ENCODE results near the gene DPP3. TPM values are rescaled to one million over a fixed set of nuclear protein-coding genes. Genes with fewer than 3 reads are reported as not detected.

Gene DPP3
- total RNA-seq, 1 donor from 2014 or later: 41.3 TPM

DNA sequence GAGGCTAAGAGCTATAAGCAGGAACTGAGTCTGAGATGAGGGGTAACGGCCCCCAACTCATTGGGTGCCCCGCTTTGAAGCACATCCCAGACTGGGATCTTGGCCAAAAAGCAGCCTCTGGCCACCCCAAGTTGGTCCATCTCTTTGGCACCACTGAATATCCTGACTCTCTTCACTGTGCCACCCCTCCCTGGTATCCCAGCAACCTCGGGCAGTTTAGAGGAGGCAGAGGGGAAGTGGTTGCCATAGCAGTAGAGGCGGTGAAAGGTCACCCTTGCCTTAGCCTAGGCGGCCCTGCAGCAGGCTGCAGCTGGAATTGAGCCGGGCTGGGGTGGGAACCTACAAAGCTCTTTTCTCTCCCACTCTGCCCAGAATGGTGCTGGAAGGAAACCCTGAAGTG is 12.5 kb upstream of the DPP3 start:
- peak overlapping the region; percentile 93 for H3K4me3 Mint-ChIP-seq (ENCODE audit: unreplicated experiment)

DNA sequence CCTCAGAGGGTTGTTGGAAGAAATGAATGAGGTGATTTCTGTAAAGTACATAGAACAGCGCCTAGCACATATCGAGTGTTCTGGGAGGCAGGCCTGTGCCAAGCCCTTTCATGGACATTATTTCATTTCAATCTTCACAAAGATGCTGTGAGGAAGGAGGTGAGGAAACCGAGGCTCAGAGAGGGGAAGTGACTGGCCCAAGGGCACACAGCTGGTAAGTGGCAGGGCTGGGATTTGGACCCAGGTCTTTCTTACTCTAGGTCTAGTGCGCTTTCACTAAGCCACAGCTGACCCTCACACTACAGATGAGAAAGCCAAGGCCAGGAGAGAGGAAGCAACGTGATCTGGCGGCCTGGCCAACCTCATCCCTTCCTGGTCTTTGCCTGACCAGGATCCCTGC is 11.5 kb upstream of the DPP3 start:
- no peak for DNase-seq (ENCODE audit: low spot score)
- TF ChIP-seq, protein P1, sequence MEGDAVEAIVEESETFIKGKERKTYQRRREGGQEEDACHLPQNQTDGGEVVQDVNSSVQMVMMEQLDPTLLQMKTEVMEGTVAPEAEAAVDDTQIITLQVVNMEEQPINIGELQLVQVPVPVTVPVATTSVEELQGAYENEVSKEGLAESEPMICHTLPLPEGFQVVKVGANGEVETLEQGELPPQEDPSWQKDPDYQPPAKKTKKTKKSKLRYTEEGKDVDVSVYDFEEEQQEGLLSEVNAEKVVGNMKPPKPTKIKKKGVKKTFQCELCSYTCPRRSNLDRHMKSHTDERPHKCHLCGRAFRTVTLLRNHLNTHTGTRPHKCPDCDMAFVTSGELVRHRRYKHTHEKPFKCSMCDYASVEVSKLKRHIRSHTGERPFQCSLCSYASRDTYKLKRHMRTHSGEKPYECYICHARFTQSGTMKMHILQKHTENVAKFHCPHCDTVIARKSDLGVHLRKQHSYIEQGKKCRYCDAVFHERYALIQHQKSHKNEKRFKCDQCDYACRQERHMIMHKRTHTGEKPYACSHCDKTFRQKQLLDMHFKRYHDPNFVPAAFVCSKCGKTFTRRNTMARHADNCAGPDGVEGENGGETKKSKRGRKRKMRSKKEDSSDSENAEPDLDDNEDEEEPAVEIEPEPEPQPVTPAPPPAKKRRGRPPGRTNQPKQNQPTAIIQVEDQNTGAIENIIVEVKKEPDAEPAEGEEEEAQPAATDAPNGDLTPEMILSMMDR (IDR thresholded peaks at IDR 0.05; ENCODE audit: unreplicated experiment): no peak
- H3K4me1 Mint-ChIP-seq (ENCODE audit: unreplicated experiment): peaks cover 9% of the 10 kb centered on the region
- H3K27me3 Mint-ChIP-seq (ENCODE audit: unreplicated experiment): peaks cover 14% of the 10 kb centered on the region
- H3K9me3 Mint-ChIP-seq (ENCODE audit: unreplicated experiment): no peaks in the 10 kb centered on the region
- no peaks in the 10 kb centered on the region for H3K36me3 Mint-ChIP-seq (ENCODE audit: low read depth, unreplicated experiment)
- H3K4me3 Mint-ChIP-seq (ENCODE audit: unreplicated experiment): peak overlapping the region; percentile 52
- no peak overlapping the region for H3K27ac Mint-ChIP-seq (ENCODE audit: unreplicated experiment)

More for the DNA sequence above, 12.5 kb upstream of the DPP3 start:
- Mint-ChIP-seq H3K36me3 (ENCODE audit: low read depth, unreplicated experiment) (no peaks in the 10 kb centered on the region), H3K27me3 (ENCODE audit: unreplicated experiment) (peaks cover 14% of the 10 kb centered on the region), H3K9me3 (ENCODE audit: unreplicated experiment) (no peaks in the 10 kb centered on the region), H3K4me1 (ENCODE audit: unreplicated experiment) (peaks cover 9% of the 10 kb centered on the region), H3K27ac (ENCODE audit: unreplicated experiment) (no peak overlapping the region)
- TF ChIP-seq, protein P1 (IDR thresholded peaks at IDR 0.05; ENCODE audit: unreplicated experiment): no peak
- DNase-seq (ENCODE audit: low spot score): no peak

DNA sequence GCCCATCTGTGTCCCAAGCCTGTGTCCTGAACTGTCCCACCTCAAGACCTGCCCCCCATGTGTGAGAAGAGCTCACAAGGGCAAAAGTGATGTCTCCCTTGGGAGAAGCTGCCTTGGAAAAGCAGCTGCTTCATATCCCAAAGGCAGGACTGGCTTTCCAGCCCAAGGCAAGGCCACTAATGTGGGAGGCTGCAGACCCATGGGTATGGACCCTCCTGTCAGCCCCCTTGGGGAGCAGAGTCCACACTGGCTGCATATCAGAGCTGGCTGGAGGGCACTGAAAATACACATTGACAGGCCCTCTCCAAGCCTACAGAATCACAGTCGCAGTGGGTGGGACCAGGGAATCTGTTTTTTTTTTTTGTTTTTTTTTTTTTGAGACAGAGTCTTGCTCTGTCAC is 10.8 kb upstream of the DPP3 start:
- no peak for DNase-seq (ENCODE audit: low spot score)
- Mint-ChIP-seq H3K4me3 (ENCODE audit: unreplicated experiment) (no peak overlapping the region), H3K4me1 (ENCODE audit: unreplicated experiment) (peaks cover 9% of the 10 kb centered on the region), H3K27ac (ENCODE audit: unreplicated experiment) (no peak overlapping the region), H3K9me3 (ENCODE audit: unreplicated experiment) (no peaks in the 10 kb centered on the region), H3K36me3 (ENCODE audit: low read depth, unreplicated experiment) (peaks cover 3% of the 10 kb centered on the region), H3K27me3 (ENCODE audit: unreplicated experiment) (peaks cover 16% of the 10 kb centered on the region)
- TF ChIP-seq, protein P1 (IDR thresholded peaks at IDR 0.05; ENCODE audit: unreplicated experiment): no peak

DNA sequence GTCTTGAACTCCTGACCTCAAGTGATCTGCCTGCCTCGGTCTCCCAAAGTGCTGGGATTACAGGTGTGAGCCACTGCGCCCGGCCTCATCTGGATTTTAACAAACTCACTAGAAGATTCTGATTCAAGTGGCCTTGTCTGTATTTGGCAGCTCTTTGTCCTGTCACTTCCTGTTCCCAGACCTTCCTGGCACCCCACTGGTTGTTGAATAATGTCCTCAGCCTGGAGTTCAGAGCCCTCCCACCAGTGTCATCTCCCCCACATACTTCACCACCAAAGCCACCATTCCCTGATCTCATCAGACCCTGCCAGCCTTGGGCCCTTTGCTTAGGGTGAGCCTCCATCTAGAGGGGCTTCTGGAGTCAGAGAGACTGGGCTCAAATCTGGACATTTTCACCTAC is 10.2 kb upstream of the DPP3 start:
- peak overlapping the region; percentile 25 for H3K27ac Mint-ChIP-seq (ENCODE audit: unreplicated experiment)
- H3K4me3 Mint-ChIP-seq (ENCODE audit: unreplicated experiment): peak overlapping the region; percentile 63
- no peak for DNase-seq (ENCODE audit: low spot score)
- peaks cover 16% of the 10 kb centered on the region for H3K27me3 Mint-ChIP-seq (ENCODE audit: unreplicated experiment)
- H3K36me3 Mint-ChIP-seq (ENCODE audit: low read depth, unreplicated experiment): peaks cover 3% of the 10 kb centered on the region
- TF ChIP-seq, protein P1 (IDR thresholded peaks at IDR 0.05; ENCODE audit: unreplicated experiment): no peak
- no peaks in the 10 kb centered on the region for H3K9me3 Mint-ChIP-seq (ENCODE audit: unreplicated experiment)
- peaks cover 9% of the 10 kb centered on the region for H3K4me1 Mint-ChIP-seq (ENCODE audit: unreplicated experiment)

DNA sequence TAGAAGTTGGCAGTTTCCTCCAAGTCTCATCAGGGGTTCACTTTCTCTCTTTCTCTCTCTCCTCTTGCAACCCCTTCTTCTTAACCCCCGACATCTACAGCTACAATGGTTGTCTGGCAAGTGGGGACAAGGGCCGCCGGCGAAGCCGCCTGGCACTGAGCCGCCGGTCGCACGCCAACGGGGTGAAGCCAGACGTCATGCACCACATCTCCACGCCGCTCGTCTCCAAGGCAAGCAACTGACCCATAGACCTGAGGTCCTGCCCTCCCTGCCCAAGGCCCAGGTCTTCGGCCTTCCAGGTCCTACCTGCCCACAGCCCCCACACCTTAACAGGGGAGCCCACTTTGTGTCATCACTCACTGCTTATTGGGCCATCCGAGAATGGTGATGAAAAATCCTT is 9.1 kb upstream of the DPP3 start:
- Mint-ChIP-seq H3K27ac (ENCODE audit: unreplicated experiment) (no peak overlapping the region), H3K4me1 (ENCODE audit: unreplicated experiment) (peaks cover 5% of the 10 kb centered on the region), H3K36me3 (ENCODE audit: low read depth, unreplicated experiment) (peaks cover 3% of the 10 kb centered on the region), H3K4me3 (ENCODE audit: unreplicated experiment) (peak overlapping the region; percentile 44), H3K9me3 (ENCODE audit: unreplicated experiment) (no peaks in the 10 kb centered on the region), H3K27me3 (ENCODE audit: unreplicated experiment) (peaks cover 11% of the 10 kb centered on the region)
- TF ChIP-seq, protein P1 (IDR thresholded peaks at IDR 0.05; ENCODE audit: unreplicated experiment): no peak
- DNase-seq (ENCODE audit: low spot score): no peak

Data from endothelial cell (in vitro differentiated cells).